Hindlimb muscle (tissue), 1 donor: ENCODE data around the gene XNDC1N. TPM values are rescaled to one million over a fixed set of nuclear protein-coding genes. Genes with fewer than 3 reads are reported as not detected.

Experiments used
- DNase-seq: peaks from one replicate; pipeline ENCODE4 v3.0.0-alpha.2; 2013
- polyA plus RNA-seq: library from polyadenylated mRNA; unstranded; fragments of 120-200 nt; gene quantifications from one replicate; pipeline ENCODE4 v1.2.1, GENCODE V29; 2013; ENCODE audit not compliant: insufficient read length

XNDC1N gene
- 4.1 TPM for polyA plus RNA-seq

GRCh38 chr11:71927820-71928736 is at the start of gene XNDC1N:
XNDC1N (minus strand) TSS chr11:71928594; CDS start chr11:71923353, 5,241 bp downstream.
- no peak for DNase-seq

DNA sequence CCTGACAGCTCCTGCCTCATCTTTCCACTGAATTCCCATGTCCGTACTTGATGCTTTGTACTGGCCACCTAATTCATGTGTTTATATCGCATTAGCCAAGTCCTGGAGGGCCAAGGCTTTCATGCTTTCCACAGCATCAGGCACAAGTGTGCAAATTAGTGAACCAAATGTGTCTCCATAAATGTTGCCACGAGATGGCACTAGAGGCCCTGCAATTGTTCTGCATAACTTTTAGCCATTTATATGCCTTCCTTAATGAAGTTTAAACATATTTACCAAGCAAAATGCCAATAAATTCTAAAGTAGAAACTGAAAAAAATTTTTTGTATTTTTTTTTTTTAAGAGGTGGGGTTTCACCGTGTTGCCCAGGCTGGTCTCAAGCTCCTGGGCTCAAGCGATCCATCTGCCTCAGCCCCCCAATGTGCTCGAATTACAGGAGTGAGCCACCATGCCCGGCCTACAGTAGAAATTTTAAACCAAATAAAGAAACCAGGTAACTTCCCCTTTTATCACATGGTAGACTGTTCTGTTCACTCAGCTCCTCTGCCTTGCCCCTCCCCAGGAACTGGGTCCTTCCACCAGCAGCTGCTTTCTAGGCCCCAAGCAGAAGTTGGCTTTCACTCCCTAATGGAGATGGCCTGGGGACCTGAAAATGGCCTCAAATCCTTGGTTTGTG is 49.5 kb upstream of the XNDC1N start:
- peak; percentile 53 for DNase-seq

GRCh38 chr11:71977090-71977489 is 48.7 kb upstream of the XNDC1N start:
- DNase-seq, result no peak

DNA sequence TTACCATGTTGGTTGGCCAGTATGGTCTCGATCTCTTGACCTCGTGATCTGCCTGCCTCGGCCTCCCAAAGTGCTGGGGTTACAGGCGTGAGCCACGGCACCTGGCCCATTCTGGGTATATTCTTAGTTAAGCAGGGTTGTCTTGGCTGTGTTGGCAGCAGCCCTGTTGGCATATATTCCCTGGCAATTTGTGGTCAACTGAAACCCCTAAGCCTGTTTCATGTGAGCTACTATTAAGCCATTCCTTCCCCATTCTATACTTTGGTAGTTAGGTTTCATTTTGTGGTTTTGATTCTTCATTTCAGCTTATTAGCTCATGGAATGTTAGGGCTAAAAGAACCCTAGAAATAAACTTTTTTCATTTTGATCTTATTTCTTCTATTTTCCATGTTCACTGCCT is 48.2 kb upstream of the XNDC1N start:
- no peak for DNase-seq

GRCh38 chr11:71971680-71972079 is 43.3 kb upstream of the XNDC1N start:
- no peak for DNase-seq

DNA sequence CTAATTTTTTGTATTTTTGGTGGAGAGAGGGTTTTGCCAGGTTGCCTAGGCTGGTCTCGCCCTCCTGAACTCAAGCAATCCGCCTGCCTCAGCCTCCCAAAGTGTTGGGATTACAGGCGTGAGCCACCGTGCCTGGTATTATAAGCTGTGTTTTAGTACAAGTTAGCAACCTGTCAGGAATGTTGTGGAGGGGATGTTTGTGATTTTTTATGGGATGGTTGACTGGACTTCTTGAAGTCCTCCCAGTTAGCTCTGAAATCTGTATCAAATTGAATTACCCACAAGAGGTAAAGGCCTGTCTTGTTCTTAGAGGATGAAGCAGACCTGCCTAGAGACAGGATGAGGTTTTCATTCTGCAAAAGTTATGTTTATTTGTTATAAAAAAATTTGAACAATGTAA is 36.2 kb upstream of the XNDC1N start:
- no peak for DNase-seq

DNA sequence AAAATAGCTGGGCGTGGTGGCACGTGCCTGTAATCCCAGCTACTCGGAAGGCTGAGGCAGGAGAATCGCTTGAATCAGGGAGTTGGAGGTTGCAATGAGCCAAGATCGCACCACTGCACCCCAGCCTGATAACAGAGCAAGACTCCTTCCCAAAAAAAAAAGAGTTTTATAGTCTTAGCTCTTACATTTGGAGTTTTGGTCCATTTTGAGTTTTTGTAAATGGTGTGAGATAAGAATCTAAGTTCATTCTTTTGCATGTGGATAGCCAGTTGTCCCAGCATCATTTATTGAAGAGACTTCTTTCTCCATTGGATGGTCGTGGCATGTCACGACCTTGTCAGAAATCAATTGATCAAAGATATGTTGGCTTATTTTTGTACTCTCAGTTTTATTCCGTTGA is 35.1 kb upstream of the XNDC1N start:
- no peak for DNase-seq

DNA sequence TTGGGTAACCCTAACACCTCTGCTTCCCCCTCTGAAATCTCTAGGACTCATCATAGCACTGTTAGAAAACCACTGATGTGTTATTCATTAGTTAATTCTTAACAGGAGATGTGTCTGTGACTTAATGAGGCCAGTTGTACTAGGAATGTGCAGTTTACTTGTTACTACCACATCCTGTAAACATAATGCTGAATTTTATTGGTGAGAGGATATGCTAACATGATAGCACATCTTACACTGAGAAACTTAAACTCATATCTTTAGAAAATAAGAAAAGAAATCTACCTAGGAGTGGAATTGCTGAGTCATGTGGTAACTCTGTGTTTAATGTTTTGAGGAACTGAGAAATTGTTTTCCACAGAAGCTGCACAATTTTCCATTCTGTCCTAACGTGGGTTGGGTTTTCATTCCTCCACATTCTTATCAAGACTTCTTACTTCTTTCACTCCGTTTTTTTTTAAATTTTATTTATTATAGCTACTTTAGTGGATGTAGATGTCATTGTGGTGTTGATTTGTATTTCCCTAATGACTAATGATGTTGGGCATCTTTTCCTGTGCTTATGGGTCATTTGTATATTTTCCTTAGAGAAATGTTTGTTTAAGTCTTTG is 34.1 kb upstream of the XNDC1N start:
- no peak for DNase-seq

DNA sequence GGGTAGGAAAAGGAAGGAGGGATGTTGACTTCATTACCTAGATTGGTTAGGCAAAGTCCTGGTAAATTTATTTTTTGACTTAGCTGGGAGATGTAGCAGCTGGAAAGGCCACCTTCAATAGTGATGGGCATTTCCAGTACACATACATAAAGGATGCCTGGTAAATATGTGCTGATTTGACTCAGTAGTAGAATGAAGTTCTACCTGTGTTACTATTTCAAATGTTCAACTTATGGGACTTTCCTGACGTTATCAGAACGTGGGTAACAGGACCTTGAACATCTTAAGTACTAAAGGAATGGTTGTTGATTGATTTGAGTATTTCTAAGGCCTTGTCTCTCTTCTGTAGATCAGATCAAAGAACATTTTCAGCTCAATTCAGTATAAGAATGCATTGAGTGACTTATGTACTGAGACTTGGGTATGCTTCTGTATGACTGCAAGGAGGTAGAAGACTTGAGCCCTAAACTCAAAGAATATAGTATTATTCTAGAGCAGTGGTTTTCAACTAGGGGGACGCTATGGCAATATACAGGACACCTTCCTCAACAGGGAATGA is 27.6 kb upstream of the XNDC1N start:
- DNase-seq, result no peak

GRCh38 chr11:71951741-71952310 is 23.4 kb upstream of the XNDC1N start:
- no peak for DNase-seq

GRCh38 chr11:71949034-71949433 is 20.6 kb upstream of the XNDC1N start:
- no peak for DNase-seq

- no peak for DNase-seq
These were observed 20.1 kb upstream of the XNDC1N start for GRCh38 chr11:71948314-71949027.

DNA sequence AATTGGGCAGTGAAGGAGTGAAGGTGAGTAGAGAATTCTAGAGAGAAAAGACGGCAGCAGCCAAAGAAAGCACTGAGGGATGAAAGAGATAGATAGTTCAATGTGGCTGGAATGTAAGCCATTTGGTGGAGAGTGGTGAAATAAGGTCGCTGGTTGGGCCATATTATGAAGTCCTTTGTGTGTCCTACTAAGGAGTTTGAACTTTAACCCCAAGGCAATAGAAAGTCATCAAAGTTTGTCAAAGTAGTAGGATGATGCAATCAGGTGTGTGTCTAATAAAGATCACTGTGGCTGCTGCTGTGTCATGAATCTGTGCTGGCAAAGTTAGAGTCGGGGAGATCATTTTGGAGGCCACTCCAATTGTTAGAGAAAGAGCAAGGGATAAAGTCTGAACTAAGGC is 19.1 kb upstream of the XNDC1N start:
- DNase-seq, result no peak

- no peak for DNase-seq
These were observed 17.8 kb upstream of the XNDC1N start for GRCh38 chr11:71946144-71946571.

DNA sequence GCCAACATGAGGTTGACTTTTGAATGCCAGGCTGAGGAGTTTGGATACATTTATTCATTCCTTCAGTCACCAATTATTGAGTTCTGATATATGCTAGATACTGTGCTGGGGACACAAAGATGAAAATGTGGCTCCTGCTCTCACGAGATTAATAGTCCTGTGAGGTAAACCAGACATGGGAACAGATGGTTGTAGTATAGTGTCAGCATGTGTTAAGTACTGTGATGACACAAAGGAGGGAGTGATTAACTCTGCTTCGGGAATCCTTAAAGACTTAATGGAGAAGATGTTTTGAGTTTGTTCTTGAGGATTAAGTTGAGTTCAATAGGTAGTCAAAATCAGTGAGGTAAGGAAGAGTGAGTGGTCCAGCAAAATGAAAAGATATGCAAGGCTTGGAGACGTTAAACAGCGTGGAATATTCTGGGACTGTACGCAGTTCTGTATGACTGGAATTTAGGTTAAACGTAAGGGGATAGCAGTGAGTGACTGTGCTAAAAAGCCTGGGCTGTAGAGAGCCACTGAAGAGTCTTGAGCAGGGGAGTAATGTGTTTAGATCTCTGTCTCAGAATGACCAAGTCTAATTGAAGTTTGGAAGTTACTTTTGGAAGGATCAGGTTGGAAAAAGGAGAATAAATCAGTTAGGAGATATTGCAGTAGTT is 12.3 kb upstream of the XNDC1N start:
- no peak for DNase-seq

- no peak for DNase-seq
These were observed 9.4 kb upstream of the XNDC1N start for GRCh38 chr11:71937826-71938225.

DNA sequence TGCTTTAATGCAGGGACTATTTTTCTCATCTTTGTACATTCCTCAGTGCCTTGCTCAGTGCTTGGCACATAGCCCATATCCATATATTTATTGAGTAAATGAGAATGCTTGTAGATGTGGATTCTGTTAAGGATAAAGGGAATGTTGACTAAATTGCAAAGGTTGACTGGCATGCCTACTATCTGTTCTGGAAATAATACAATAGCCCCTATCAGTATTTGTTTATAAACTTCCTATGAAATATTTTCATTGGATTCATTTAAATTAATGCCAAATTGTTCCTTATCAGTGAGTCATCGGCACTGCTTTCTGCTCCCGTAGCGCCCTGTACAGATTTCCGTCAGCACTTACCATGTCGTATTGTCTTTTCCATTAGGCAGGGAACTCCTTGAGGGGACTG is 8.4 kb upstream of the XNDC1N start:
- DNase-seq, result no peak

DNA sequence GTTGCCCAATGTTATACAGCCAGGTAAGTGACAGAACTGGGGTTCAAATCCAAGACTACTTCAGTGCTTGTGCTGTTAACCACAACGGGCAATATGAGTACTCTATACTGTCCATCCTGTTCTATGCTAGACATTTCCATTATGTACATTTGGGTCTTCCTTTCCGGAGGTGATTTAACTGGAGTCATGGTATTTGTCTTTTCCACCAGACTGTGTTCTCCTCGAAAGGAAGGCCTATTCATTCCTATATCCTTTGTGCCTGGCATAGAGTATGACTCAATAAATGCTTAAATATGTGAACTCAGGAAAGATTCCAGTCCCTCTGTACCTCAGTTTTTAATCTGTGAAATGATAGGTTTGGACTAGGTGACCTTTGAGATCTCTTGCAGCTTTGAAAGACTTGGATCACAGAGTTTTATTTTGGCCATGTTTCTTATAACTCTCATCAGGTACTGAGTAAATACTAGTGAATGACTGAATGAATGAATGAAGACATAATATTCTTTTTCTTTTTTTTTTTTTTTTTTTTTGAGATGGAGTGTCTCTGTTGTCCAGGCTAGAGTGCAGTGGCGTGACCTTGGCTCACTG is 7.0 kb upstream of the XNDC1N start:
- no peak for DNase-seq

DNA sequence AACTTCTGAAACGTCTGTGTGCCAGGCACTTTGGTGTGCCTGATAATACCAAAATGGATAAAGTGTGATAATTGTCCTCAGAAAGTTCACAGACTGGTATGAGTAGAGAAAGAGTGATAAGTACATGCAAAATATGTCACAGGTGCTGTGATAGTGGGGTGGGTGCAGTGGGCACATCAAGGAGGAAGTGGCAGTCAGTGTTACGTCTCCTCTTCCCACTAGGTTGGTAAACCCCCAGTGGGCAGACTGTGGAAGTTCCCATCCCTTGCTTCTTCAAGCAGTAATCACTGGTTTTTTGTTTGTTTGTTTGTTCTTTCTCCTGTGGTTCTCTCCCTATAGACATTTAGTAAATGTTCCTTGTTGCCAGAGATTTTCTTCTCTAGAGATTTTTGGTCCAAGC is 5.8 kb upstream of the XNDC1N start:
- DNase-seq, result no peak

DNA sequence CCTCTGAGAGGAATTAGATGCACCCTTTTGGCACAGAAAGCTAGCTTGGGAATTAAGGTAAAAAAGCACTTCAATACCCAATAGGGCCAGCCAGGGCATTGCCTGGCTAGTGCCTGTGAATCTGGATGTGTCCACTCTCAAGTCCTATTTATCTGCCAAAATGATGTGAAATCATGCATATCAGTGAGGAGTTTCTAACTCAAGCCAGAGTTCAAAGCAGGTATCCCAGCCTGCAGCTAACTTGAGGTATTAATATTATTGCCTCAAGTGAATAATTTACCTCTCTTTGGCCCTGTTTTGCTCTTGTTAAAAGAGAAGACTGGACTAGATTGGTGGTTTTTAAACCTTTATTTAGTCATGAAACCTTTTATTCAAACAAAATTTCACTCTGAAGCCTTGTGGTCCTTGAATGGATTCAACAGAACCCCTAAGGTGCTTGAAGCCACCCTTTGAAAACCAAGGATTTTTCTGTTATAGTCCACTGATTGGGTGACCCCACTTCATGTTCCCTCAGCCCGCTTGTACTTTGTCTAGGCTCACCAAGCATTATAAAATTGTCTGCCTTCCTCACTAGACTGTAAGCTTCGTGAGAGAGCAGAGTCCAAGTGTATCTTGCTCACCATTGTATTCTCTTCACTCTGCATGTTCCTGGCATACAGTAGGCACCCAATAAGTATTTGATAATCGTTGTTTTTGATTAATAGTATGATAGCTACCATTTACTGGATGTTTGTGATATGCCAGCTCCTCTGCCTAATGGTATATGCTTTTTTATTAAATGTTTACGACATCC is 4.9 kb upstream of the XNDC1N start:
- DNase-seq, result no peak
